Karpas-422 (cell line): ENCODE data around the gene CDC26. TPM values are rescaled to one million over a fixed set of nuclear protein-coding genes. Genes with fewer than 3 reads are reported as not detected.

Experiments
- DNase-seq: peaks from one replicate; pipeline ENCODE4 v3.0.0-alpha.2; 2015
- H2AFZ ChIP-seq: fragments of 200-600 bp; sonication (generic); 2 replicates; pipeline ENCODE4 v1.6.1; 2014; ENCODE audit warnings: antibody characterized with exemption, low read length, mixed read lengths
- H3K27ac ChIP-seq: fragments of 200-600 bp; sonication (generic); 2 replicates; pipeline ENCODE4 v1.5.1; 2014; ENCODE audit warnings: mild to moderate bottlenecking, low read length, moderate library complexity
- H3K27me3 ChIP-seq: fragments of 200-600 bp; sonication (generic); 2 replicates; pipeline ENCODE4 v1.6.1; 2014; ENCODE audit warnings: low read length, mixed read lengths
- H3K36me3 ChIP-seq: fragments of 200-600 bp; sonication (generic); 2 replicates; pipeline ENCODE4 v1.6.1; 2014; ENCODE audit warnings: low read length, mixed read lengths; ENCODE audit not compliant: insufficient read depth
- H3K4me1 ChIP-seq: fragments of 200-600 bp; sonication (generic); 2 replicates; pipeline ENCODE4 v1.6.1; 2014; ENCODE audit warnings: mild to moderate bottlenecking, low read length, mixed read lengths
- H3K4me2 ChIP-seq: fragments of 200-600 bp; sonication (generic); 2 replicates; pipeline ENCODE4 v1.6.1; 2014; ENCODE audit warnings: low read length, low read depth, mild to moderate bottlenecking; ENCODE audit not compliant: poor library complexity, severe bottlenecking
- H3K4me3 ChIP-seq: fragments of 200-600 bp; sonication (generic); 2 replicates; pipeline ENCODE4 v1.5.1; 2014; ENCODE audit warnings: mild to moderate bottlenecking, antibody characterized with exemption, low read length, mixed read lengths
- H3K79me2 ChIP-seq: fragments of 200-600 bp; sonication (generic); 2 replicates; pipeline ENCODE4 v1.6.1; 2014; ENCODE audit warnings: mild to moderate bottlenecking, low read length, mixed read lengths
- H3K9ac ChIP-seq: fragments of 200-600 bp; sonication (generic); 2 replicates; pipeline ENCODE4 v1.6.0; 2014; ENCODE audit warnings: low read length
- H3K9me2 ChIP-seq: fragments of 200-600 bp; sonication (generic), shearing (Covaris generic); replicated peaks from 2 replicates; pipeline ENCODE4 v1.6.0; 2014; ENCODE audit warnings: mild to moderate bottlenecking, low read length, moderate library complexity; ENCODE audit not compliant: insufficient read depth
- H3K9me3 ChIP-seq: fragments of 300-700, 200-600 bp; sonication (generic); 2 replicates; pipeline ENCODE4 v1.6.1; 2014; ENCODE audit warnings: low read length, mixed read lengths
- H4K20me1 ChIP-seq: fragments of 200-600 bp; sonication (generic); 2 replicates; pipeline ENCODE4 v1.6.1; 2014; ENCODE audit warnings: mild to moderate bottlenecking, antibody characterized with exemption, low read length, low read depth; ENCODE audit not compliant: insufficient read depth
- total RNA-seq: library from RNA; depleted of rRNA; stranded (reverse); fragments of >200 nt; shearing (Covaris generic); gene quantifications from 2 replicates; pipeline ENCODE4 v1.2.3, GENCODE V29; 2014; ENCODE audit warnings: low replicate concordance

CDC26 gene
- total RNA-seq, 1 experiment from 2014 or later: 36.0 TPM

GRCh38 chr9:113227436-113227835, 47.9 kb downstream of the CDC26 start:
- Histone ChIP-seq H3K9me3 (no peaks in the 10 kb centered on the region), H3K79me2 (peaks cover 46% of the 10 kb centered on the region), H3K4me3 (no peak overlapping the region), H3K27ac (no peak overlapping the region), H3K4me2 (no peak overlapping the region), H3K9me2 (no peaks in the 10 kb centered on the region), H4K20me1 (no peaks in the 10 kb centered on the region), H3K4me1 (peaks cover 35% of the 10 kb centered on the region), H3K9ac (no peak overlapping the region), H3K36me3 (peaks cover 11% of the 10 kb centered on the region; the same call in 1 of the 2 replicates), H3K27me3 (no peaks in the 10 kb centered on the region), H2AFZ (no peak overlapping the region)
- peak; percentile 19 for DNase-seq

GRCh38 chr9:113223963-113224362, 51.4 kb downstream of the CDC26 start:
- Histone ChIP-seq H3K79me2 (peaks cover 63% of the 10 kb centered on the region), H3K4me1 (peaks cover 47% of the 10 kb centered on the region), H3K9me2 (no peaks in the 10 kb centered on the region), H2AFZ (no peak overlapping the region), H3K4me2 (peak overlapping the region; percentile 74), H4K20me1 (no peaks in the 10 kb centered on the region), H3K36me3 (peaks cover 11% of the 10 kb centered on the region; the same call in 1 of the 2 replicates), H3K27ac (no peak overlapping the region), H3K9me3 (no peaks in the 10 kb centered on the region), H3K4me3 (no peak overlapping the region), H3K9ac (no peak overlapping the region), H3K27me3 (no peaks in the 10 kb centered on the region)
- DNase-seq: peak; percentile 28

- peaks cover 51% of the 10 kb centered on the region for H3K4me1 ChIP-seq
- no peak overlapping the region for H3K27ac ChIP-seq
- peak; percentile 57 for DNase-seq
- no peaks in the 10 kb centered on the region for H4K20me1 ChIP-seq
- H3K9me3 ChIP-seq: no peaks in the 10 kb centered on the region
- no peak overlapping the region for H2AFZ ChIP-seq
- H3K79me2 ChIP-seq: peaks cover 78% of the 10 kb centered on the region
- peaks cover 11% of the 10 kb centered on the region; the same call in 1 of the 2 replicates for H3K36me3 ChIP-seq
- H3K9me2 ChIP-seq: no peaks in the 10 kb centered on the region
- H3K4me3 ChIP-seq: peak overlapping the region; percentile 90
- H3K27me3 ChIP-seq: no peaks in the 10 kb centered on the region
- peak overlapping the region; percentile 73 for H3K9ac ChIP-seq
- H3K4me2 ChIP-seq: peak overlapping the region; percentile 74
Observed at GRCh38 chr9:113222482-113222841, 52.9 kb downstream of the CDC26 start.

- peak overlapping the region; percentile 90 for H3K4me3 ChIP-seq
- H3K4me1 ChIP-seq: peaks cover 46% of the 10 kb centered on the region
- 0 out of 2 replicates have a peak overlapping the region, but pooled peaks have one; percentile 64 for H2AFZ ChIP-seq
- H3K27me3 ChIP-seq: no peaks in the 10 kb centered on the region
- no peaks in the 10 kb centered on the region for H3K9me2 ChIP-seq
- H4K20me1 ChIP-seq: no peaks in the 10 kb centered on the region
- DNase-seq: peak; percentile 51
- H3K36me3 ChIP-seq: peaks cover 10% of the 10 kb centered on the region; the same call in 1 of the 2 replicates
- H3K27ac ChIP-seq: no peak overlapping the region
- H3K9ac ChIP-seq: peak overlapping the region; percentile 73
- peak overlapping the region; percentile 74 for H3K4me2 ChIP-seq
- peaks cover 81% of the 10 kb centered on the region for H3K79me2 ChIP-seq
- H3K9me3 ChIP-seq: no peaks in the 10 kb centered on the region
Observed at GRCh38 chr9:113221800-113222481, 53.4 kb downstream of the CDC26 start.

- Histone ChIP-seq H3K79me2 (peaks cover 86% of the 10 kb centered on the region), H3K9ac (peak within 1 kb of the TSS; percentile 86), H2AFZ (peak within 1 kb of the TSS; percentile 74; the same call in 1 of the 2 replicates), H3K4me1 (peaks cover 49% of the 10 kb centered on the region), H3K36me3 (peaks cover 10% of the 10 kb centered on the region), H3K9me3 (no peaks in the 10 kb centered on the region), H4K20me1 (no peaks in the 10 kb centered on the region), H3K27me3 (no peaks in the 10 kb centered on the region), H3K9me2 (no peaks in the 10 kb centered on the region), H3K27ac (peak within 1 kb of the TSS; percentile 92), H3K4me3 (peak within 1 kb of the TSS; percentile 90), H3K4me2 (peak within 1 kb of the TSS; percentile 97)
- DNase-seq: peak; percentile 99
Observed at GRCh38 chr9:113221003-113221799, 54.2 kb downstream of the CDC26 start, which contains the start of the genes FKBP15 and SLC31A1. Gene FKBP15, minus strand, starts transcription at chr9:113221277. Its CDS starts 34 bp downstream, at chr9:113221243. Gene SLC31A1, plus strand, starts transcription at chr9:113221544. Its CDS starts 34,605 bp downstream, at chr9:113256149.

- H3K9me2 ChIP-seq: no peaks in the 10 kb centered on the region
- H3K79me2 ChIP-seq: peaks cover 91% of the 10 kb centered on the region
- peaks cover 11% of the 10 kb centered on the region for H3K36me3 ChIP-seq
- H3K4me2 ChIP-seq: peak overlapping the region; percentile 97
- peak overlapping the region; percentile 86 for H3K9ac ChIP-seq
- no peaks in the 10 kb centered on the region for H3K27me3 ChIP-seq
- no peaks in the 10 kb centered on the region for H3K9me3 ChIP-seq
- peaks cover 55% of the 10 kb centered on the region for H3K4me1 ChIP-seq
- peak overlapping the region; percentile 74; the same call in 1 of the 2 replicates for H2AFZ ChIP-seq
- no peaks in the 10 kb centered on the region for H4K20me1 ChIP-seq
- DNase-seq: peak; percentile 58
- peak overlapping the region; percentile 92 for H3K27ac ChIP-seq
- H3K4me3 ChIP-seq: peak overlapping the region; percentile 90
Observed at GRCh38 chr9:113220467-113221002, 54.8 kb downstream of the CDC26 start.

GRCh38 chr9:113219969-113220368, 55.4 kb downstream of the CDC26 start:
- H3K9me2 ChIP-seq: no peaks in the 10 kb centered on the region
- peak overlapping the region; percentile 97 for H3K4me2 ChIP-seq
- H3K79me2 ChIP-seq: peaks cover 89% of the 10 kb centered on the region
- peak overlapping the region; percentile 90 for H3K4me3 ChIP-seq
- peaks cover 12% of the 10 kb centered on the region for H3K36me3 ChIP-seq
- DNase-seq: peak; percentile 72
- H3K27ac ChIP-seq: peak overlapping the region; percentile 92
- peaks cover 57% of the 10 kb centered on the region for H3K4me1 ChIP-seq
- no peaks in the 10 kb centered on the region for H4K20me1 ChIP-seq
- peak overlapping the region; percentile 86 for H3K9ac ChIP-seq
- H2AFZ ChIP-seq: no peak overlapping the region
- H3K27me3 ChIP-seq: no peaks in the 10 kb centered on the region
- no peaks in the 10 kb centered on the region for H3K9me3 ChIP-seq
